Testis (tissue), 2 donors: ENCODE data around the gene C5AR2.

ENCODE experiments used
- POLR2A ChIP-seq: fragments of 450-650 bp; IDR thresholded peaks from one replicate; pipeline ENCODE4 v1.6.1; 2017; ENCODE audit warnings: antibody characterized with exemption, mild to moderate bottlenecking, moderate library complexity
- TF ChIP-seq, protein P1 (sequence below), 3 experiments: fragments of 450-650 bp in 2 of 3; fragments of 200-600 bp in 1 of 3; sonication (generic) in 1 of 3; IDR thresholded peaks; one replicate each; pipeline ENCODE4 v1.5.1; 2016 to 2019; ENCODE audit warnings: antibody characterized with exemption in 3 of 3, mild to moderate bottlenecking in 2 of 3, moderate library complexity in 1 of 3

GRCh38 chr19:47321630-47322029 lies 10.3 kb upstream of the C5AR2 start:
- TF ChIP-seq, protein P1, sequence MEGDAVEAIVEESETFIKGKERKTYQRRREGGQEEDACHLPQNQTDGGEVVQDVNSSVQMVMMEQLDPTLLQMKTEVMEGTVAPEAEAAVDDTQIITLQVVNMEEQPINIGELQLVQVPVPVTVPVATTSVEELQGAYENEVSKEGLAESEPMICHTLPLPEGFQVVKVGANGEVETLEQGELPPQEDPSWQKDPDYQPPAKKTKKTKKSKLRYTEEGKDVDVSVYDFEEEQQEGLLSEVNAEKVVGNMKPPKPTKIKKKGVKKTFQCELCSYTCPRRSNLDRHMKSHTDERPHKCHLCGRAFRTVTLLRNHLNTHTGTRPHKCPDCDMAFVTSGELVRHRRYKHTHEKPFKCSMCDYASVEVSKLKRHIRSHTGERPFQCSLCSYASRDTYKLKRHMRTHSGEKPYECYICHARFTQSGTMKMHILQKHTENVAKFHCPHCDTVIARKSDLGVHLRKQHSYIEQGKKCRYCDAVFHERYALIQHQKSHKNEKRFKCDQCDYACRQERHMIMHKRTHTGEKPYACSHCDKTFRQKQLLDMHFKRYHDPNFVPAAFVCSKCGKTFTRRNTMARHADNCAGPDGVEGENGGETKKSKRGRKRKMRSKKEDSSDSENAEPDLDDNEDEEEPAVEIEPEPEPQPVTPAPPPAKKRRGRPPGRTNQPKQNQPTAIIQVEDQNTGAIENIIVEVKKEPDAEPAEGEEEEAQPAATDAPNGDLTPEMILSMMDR (IDR thresholded peaks at IDR 0.05) = no peak
- no peak for TF ChIP-seq POLR2A
